Measurements from ENCODE around the gene MTHFS.
A peak's percentile ranks its signal among the peaks of the same experiment; 100 is the strongest.
"Not testable (repeated sequence)": the region's sequence is repeated elsewhere in the genome, so short reads cannot be mapped to it uniquely, and the experiment has no call there.

MTHFS gene

DNA sequence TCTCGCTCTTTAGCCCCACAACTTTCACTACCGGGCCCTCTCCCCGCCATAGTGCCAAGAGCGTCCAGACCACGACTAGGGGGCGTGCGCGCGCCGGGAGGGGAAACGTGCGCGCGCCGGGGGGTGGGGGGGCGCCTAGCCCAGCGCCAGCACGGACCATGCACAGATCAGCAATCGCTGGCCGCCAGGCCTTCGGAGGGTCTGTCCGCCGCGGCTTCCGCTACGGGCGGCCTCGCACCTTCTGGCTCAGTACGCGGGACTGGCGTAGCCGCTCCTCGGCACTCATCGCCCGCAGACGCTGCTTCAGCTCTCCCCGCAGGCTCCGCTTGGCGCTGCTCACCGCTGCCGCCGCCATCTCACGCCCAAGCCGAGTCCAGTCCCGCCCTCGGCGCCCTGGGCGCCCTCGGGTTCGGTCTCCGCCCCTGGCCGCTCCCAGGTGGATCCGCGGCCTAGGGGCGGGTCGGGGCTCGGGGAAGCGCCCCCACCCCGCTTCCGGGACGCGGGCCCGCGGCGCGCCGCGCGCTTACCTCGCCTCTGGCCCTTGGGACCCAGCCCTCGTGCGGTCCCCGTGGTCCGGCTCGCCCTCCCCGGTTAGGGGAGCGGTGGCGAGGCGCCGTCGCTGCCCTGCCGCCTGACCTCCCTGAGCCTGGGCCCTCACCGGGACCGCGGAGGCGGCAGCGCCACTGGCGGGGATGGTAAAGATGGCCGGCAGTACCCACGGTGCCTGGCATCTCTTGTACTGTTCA lies at the start of gene MTHFS:
Gene MTHFS (minus strand): TSS at position 381 of the 746 bp plus-strand sequence. CDS start 26 bp downstream, at position 355.
- DNase-seq, result peak; percentile 73

GRCh38 chr15:79944622-79945021 lies 47.8 kb upstream of the MTHFS start:
- no peak for DNase-seq

GRCh38 chr15:79943820-79944219 lies 47.0 kb upstream of the MTHFS start:
- no peak for DNase-seq

DNA sequence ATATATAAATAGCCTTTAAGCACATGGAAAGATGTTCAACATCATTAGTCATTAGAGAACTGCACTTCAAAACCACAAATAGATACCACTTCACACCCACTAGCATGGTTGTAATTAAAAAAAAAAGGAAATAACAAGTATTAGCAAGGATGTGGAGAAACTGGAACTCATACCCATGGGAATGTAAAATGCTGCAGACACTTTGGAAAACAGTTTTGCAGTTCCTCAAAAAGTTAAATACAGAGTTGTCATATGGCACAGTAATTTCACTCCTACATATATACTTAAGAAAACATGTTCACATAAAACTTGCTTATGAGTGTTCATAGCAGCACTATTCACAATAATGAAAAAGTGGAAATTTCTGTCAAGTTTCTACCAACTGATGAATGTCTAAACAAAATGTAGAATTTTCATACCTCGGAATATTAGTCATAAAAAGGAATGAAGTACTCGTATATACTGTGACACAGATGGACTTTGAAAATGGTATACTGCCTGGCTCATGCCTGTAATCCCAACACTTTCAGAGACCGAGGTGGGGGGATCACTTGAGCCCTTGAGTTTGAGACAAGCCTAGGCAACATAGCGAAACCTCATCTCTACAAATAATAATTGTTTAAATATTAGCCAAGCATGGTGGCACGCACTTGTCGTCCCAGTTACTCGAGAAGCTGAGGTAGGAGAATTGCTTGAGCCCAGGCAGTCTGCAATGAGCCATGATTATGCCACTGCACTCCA lies 46.1 kb upstream of the MTHFS start:
- DNase-seq, result no peak

DNA sequence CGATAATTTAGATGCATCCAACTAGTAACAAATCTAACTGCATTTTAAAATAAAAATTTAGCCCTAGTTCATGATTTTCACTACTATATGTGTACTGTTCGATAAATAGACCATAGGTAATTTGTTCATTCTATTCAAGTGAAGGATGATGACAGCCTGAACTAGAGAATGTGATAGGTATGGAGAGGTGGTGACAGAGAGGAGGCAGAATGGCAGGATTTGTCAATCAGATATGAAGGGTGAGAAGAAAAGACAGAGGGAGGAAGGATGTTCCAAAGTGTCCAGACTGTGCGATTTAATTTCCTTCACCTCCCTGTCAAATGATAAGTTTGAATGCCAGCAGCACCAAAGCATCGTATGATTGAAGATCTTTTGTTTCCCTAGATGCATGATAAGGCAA lies 42.6 kb upstream of the MTHFS start:
- DNase-seq, result no peak

- no peak for DNase-seq
Observed at GRCh38 chr15:79938143-79938542, 41.3 kb upstream of the MTHFS start.

GRCh38 chr15:79935556-79936201 lies 38.9 kb upstream of the MTHFS start:
- DNase-seq, result not testable (repeated sequence)

DNA sequence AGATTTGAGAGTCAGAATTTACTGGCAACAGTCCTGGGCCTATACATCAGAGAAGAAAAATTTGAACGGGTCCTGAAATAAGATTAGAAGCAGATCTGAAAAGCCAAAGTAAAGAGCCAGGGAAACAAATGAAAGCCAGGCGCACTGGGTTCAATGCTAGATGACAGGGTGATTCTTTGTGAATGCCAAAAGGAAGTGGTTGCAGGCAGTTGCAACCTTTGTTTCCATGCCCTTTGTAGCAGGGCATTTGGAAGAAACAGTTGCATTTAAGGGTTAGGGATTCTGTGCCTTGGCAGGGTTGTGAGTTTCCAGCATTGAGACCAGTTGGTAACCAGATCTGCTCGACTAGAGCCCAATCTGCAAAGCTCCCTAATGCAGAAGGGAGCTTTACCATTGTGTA lies 36.4 kb upstream of the MTHFS start:
- no peak for DNase-seq

DNA sequence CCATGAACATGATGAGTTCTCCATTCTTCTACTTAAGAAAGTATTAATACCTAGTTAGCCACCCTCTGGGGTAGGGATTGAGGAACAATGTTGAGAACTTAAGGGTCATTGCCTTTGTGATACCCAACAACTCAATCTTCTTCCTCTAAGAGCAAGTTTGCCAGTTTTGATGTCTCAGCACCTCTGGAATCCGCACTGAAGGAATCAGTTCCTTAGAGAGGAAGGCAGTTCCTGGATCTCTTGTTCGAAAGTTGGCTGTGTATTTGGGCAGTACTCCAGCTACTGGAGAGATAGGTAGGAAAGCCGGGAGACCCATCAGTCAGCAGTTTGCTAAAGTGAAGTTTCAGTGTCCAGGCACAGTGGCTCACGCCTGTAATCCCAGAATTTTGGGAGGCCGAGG lies 35.6 kb upstream of the MTHFS start:
- no peak for DNase-seq

DNA sequence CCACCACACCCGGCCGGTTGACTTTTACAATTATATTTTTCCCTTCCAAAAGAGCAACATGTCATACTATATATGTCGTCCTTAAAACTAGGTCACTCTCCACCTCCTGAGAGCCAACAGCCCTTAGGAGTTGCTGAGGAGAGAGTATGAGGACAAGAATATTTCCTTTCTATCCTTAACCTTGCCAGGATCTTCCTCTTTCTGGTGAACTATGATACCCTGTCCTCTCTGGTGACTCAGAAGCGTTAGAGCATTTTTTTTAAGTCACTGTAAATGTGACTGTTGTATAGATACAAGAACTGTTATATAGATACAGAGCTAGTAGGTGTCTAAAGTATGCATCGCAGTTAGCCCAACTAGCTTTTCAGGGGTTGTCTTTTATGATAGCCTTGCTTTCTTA lies 33.7 kb upstream of the MTHFS start:
- no peak for DNase-seq

DNA sequence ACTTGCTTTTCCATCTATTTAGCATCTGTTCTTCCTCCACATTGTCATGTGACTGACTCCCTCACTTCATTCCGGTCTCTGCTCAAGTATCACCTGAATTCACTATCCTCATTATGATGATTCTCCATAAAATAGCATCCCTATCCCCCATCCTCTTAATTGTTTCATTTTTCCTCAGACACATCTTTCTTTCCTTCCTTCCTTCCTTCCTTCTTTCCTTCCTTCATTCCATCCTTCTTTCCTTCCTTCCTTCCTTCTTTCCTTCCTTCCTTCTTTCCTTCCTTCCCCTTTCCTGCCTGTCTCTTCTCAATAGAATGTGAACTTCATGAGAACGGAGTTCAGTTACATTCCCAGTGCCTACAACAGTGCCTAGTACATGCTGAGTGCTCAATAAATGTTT lies 32.6 kb upstream of the MTHFS start:
- DNase-seq, result no peak

GRCh38 chr15:79926116-79926515 lies 29.3 kb upstream of the MTHFS start:
- DNase-seq, result not testable (repeated sequence)

- DNase-seq, result no peak
Observed at GRCh38 chr15:79924379-79924778, 27.6 kb upstream of the MTHFS start.

DNA sequence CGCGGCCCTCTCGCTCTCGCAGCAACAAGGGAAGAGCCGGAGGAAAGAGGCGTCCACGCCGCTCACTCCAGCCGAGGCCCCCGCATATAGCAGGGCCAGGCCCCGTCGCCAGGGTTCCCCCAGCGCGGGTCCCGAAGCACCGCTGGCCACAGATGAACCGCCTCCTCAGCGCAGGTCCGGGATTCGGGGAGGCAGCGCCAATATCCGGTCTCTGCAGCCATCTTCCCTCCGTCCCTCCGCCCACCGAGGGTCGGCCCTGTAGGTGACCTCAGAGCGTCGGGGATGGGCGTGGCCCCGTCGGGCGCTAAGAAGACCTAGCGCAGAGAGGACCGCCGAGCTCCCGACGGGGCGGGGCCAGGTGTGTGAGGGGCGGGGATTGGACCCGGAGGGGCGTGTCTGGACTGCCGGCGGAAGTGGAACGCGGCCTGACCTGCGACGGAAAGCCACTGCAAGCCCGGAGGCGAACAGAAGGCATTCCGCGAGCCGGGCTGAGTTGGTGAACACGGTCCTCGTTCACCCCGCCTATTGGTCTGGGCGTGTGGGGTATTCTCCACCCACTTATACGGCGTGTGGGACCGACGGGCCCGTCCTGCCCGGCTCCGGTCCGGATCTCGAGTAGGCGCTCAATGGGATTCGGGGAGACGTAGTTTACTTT lies 26.8 kb upstream of the MTHFS start:
- DNase-seq, result peak; percentile 100

DNA sequence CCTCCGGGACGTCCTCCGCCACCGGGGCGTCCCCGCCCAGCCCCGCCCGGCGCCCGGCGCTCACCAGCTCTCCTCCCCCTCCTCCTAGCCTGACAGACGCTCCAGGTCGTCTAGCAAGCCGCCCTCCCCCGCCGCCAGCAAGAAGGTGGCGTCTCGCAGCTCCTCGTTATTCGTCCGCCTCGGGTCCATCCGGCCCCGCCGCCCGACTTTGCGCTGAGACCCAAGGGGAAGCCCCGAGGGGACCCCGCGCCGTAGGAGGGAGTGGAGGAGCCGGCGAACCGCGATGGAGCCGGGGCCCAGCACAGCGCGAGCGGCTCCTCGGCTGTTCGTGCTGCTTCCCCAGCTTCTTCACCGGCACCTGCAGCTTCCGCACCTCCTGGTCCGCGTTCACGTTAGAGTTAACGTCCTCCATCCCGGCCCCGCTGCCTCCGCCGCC lies 26.3 kb upstream of the MTHFS start:
- peak; percentile 79 for DNase-seq

DNA sequence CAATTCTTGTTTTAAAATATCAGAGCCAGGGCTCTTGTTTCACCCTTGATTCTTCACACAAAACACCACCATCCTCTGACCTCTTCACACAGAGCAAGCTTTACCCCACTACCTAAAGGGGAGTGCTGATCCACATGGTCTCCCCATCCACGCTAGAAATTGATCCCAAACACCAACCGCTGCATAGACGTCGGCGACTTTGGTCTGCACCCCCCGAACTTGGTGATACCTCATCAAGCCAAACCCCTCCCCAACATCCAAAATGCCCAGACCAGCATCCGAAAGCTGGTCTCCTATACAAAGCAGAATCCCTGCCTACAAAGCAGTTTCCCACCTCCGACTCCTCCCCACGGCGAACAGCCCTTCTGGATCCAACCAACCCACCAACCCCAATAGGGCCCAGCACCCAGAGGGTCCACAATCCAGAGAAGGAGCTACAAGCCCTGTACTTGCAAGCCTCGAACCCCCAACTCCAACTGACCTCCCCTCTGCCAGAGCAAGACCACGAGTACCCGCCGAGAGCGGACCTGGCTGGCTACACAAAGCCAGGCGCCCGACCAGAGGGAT lies 25.8 kb upstream of the MTHFS start:
- DNase-seq, result no peak

DNA sequence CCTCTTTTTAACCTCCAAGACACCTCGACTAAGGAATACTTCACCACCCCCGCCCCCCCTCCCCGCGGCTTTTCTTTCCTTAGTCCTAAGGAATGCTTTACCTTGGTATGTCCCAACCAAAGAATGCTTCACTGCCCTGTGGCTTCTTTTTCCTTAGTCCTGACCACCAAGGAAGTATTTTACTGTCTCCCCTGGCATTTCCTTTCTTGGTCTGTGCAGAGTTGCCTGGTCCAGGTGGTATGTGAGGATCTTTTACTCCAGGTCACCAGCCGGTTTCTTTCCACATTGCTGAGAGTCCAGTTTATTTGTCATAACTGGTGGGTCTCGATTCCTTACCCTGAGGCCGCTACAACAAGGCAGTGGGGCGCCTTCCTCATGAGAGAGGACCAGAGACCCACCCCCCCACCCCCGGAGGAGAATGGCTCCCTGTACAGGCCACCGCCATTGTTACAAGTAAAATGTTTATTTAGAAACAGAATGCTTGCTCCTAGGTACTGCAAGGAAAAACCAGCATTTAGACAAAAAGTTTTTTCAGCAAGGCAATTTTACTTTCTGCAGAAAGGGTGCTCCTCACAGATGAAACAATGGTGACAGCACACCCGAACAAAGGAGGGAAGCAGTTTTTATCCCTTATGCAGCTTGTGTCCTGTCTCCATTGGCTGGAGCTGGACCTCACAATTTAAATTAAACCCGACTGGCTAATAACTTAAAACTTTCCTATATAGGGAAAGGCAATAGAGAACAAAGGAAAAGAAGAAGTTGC lies 23.1 kb upstream of the MTHFS start:
- no peak for DNase-seq

DNA sequence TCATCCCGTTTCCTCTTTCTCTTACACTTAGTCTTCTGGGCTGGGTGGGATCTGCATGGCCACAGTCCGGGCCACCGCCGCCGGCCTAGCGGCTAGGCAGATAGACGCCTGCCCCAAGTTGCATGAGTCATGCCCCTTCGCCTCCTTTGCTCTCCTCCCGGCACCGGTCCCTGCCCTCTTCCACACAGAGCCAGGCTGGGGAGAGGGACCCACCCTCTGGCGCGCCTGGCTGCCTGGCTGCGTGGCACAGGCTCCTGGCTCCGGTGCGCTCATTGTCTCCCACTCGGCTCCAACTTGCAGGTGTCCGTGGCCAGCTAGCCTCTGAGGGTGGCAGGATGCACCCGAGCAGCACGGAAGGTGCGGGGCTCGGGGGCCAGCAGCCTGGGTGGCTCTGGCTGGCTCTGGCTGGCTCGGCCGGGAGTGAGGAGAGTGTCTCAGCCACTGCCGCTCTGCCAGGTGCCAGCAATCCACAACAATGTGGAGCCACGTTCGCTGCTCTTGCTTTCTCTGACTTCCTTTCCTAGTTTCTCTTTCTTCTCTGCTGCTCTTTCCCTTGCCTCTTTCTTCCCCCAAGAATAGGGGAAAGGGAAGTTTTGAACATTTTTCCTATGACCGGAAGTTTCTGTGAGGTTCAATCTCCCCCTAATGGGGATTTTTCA lies 22.4 kb upstream of the MTHFS start:
- no peak for DNase-seq

DNA sequence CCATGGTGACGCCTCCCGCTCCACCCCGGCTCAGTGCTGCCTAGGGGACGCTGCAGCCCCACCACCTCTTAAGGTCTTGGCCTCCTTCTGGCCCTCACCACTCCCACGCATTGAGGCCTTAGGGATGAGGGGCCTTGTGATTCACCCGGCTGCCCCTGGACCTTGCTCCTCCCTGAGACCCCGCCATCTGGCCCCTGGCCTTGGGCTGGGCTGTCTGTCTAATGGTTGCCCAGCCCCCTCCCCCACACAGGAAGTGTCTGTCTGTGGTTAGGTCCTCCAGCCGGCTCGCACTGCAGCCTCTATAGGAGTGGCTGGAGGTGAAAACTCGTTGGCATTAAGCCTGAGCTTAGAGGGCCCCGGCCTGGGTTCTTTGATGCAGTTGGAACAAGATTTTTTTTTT lies 21.5 kb upstream of the MTHFS start:
- DNase-seq, result no peak

GRCh38 chr15:79916502-79917132 lies 19.8 kb upstream of the MTHFS start:
- no peak for DNase-seq

Measured in stimulated activated CD8-positive, alpha-beta memory T cell treated with anti-CD3 and anti-CD28 coated beads, Interleukin-4, amount 100 ng/mL, for 48 hours (primary cell).